K562 (cell line): ENCODE results near the gene SNIP1.

ENCODE experiments used
- ETV6 ChIP-seq, 3 experiments: fragments of 150-350 bp in 1 of 3; sonication (generic) in 1 of 3; formaldehyde crosslinking in 1 of 3; IDR thresholded peaks; 2 replicates each; pipeline versions ENCODE4 v1.6.1 to v1.8.0; 2014 to 2022; ENCODE audit warnings: borderline replicate concordance in 2 of 3, low read depth in 2 of 3, antibody characterized with exemption in 1 of 3, low read length in 1 of 3, mild to moderate bottlenecking in 1 of 3, missing genetic modification reagents in 1 of 3
- FOXJ3 ChIP-seq: sonication (generic); formaldehyde crosslinking; IDR thresholded peaks from 2 replicates; pipeline ENCODE4 v1.4.0; 2020; ENCODE audit warnings: mild to moderate bottlenecking, missing genetic modification reagents
- GABPA ChIP-seq: fragments of 200-800 bp; sonication (Bioruptor generic); conservative IDR thresholded peaks from 2 replicates; pipeline ENCODE4 v1.6.1; 2016; ENCODE audit warnings: low read depth, missing genetic modification characterization, missing compliant biosample characterization
- MYNN ChIP-seq, 2 experiments: sonication (generic); formaldehyde crosslinking in 1 of 2; IDR thresholded peaks; 2 replicates each; pipeline versions ENCODE4 v1.5.0 to v1.6.1; 2016 to 2020; ENCODE audit warnings: antibody characterized with exemption in 1 of 2, missing genetic modification reagents in 1 of 2
- RAD21 ChIP-seq, 2 experiments: fragments of 250-450 bp in 1 of 2; fragments of 450-650 bp in 1 of 2; sonication (Bioruptor Pico) in 1 of 2; formaldehyde crosslinking in 1 of 2; IDR thresholded peaks in 1 of 2; conservative IDR thresholded peaks in 1 of 2; 2 replicates each; pipeline versions ENCODE4 v1.4.0 to v1.8.0; 2020 to 2022; ENCODE audit warnings: mild to moderate bottlenecking in 2 of 2, moderate library complexity in 1 of 2
- SMARCA5 ChIP-seq: fragments of 450-650 bp; IDR thresholded peaks from 2 replicates; pipeline ENCODE4 v1.6.1; 2016
- TCF7L2 ChIP-seq: fragments of 150-350 bp; IDR thresholded peaks from 2 replicates; pipeline ENCODE4 v1.6.1; 2016; ENCODE audit warnings: low read depth, mild to moderate bottlenecking, low read length, moderate library complexity
- TSHZ1 ChIP-seq: fragments of 250-450 bp; sonication (Bioruptor Pico); IDR thresholded peaks from 2 replicates; pipeline ENCODE4 v1.4.0; 2020; ENCODE audit warnings: mild to moderate bottlenecking, moderate library complexity
- USF2 ChIP-seq: sonication (generic); formaldehyde crosslinking; IDR thresholded peaks from 2 replicates; pipeline ENCODE4 v1.5.0; 2020; ENCODE audit warnings: missing genetic modification reagents
- ZC3H11A ChIP-seq: IDR thresholded peaks from 2 replicates; pipeline ENCODE4 v1.6.1; 2012; ENCODE audit warnings: low read depth, low read length, improper control_type of control experiment
- TF ChIP-seq, protein P1 (sequence below): fragments of 250-450 bp; sonication (Bioruptor Pico); IDR thresholded peaks from 2 replicates; pipeline ENCODE4 v1.4.0; 2020; ENCODE audit warnings: borderline replicate concordance
- TF ChIP-seq, protein P2 (sequence below), 3 experiments: IDR thresholded peaks in 2 of 3; conservative IDR thresholded peaks in 1 of 3; 2 replicates each; pipeline ENCODE4 v1.5.1; 2011 to 2012; ENCODE audit warnings: low read length in 3 of 3, mild to moderate bottlenecking in 3 of 3, control low read depth in 2 of 3, improper control_type of control experiment in 1 of 3, inconsistent platforms in 1 of 3, low read depth in 1 of 3, mixed read lengths in 1 of 3, moderate library complexity in 1 of 3; ENCODE audit not compliant: insufficient read depth in 2 of 3
- TF ChIP-seq, protein P3 (sequence below): fragments of 450-650 bp; formaldehyde crosslinking; IDR thresholded peaks from 2 replicates; pipeline ENCODE4 v1.4.0; 2022; ENCODE audit warnings: missing genetic modification characterization

DNA sequence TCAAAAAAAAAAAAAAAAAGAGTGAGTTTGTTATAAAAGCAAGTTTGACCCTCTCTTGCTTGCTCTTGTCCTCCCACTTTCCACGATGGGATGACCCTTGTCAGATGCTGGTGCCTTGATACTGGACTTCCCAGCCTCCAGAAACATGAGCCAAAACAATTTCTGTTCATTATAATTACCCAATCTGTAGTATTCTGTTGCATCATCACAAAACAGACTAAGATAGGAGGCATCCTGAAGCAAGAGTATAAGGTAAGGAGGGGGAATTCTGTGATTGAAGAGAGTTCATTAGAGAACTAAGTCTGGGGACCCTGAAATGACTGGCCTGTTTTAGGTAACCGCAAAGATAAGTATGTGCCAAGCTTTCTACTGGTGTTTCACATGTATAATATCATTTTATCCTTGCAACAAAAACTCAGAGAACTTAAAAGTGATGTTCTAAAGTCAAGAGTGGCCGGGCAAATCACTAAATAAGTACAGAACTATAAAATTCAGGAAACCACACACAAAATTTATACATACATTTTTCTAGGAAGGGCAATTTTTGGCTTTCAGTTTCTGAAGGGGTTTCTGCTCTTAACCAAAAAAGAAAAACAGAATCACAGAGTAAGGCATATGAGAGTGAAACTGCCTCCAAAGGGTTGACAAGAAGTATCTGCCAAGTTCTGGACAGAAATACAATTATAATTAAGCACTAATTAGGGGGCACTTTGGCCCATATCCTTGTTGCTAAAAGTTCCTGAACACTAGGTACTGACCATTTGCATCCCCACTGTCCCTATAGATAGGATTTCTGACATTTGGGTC lies 16.6 kb upstream of the SNIP1 start:
- TF ChIP-seq TCF7L2 = no peak
- TF ChIP-seq, protein P1, sequence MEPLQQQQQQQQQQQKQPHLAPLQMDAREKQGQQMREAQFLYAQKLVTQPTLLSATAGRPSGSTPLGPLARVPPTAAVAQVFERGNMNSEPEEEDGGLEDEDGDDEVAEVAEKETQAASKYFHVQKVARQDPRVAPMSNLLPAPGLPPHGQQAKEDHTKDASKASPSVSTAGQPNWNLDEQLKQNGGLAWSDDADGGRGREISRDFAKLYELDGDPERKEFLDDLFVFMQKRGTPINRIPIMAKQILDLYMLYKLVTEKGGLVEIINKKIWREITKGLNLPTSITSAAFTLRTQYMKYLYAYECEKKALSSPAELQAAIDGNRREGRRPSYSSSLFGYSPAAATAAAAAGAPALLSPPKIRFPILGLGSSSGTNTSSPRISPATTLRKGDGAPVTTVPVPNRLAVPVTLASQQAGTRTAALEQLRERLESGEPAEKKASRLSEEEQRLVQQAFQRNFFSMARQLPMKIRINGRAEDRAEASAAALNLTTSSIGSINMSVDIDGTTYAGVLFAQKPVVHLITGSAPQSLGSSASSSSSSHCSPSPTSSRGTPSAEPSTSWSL (CRISPR knock-in tag) = no peak
- TF ChIP-seq ETV6 (IDR thresholded peaks at IDR 0.05; ENCODE audit: borderline replicate concordance in 1 of 2, low read depth in 2 of 2, low read length in 1 of 2) = no peak
- TF ChIP-seq ETV6 (CRISPR knock-in tag; IDR thresholded peaks at IDR 0.05; ENCODE audit: borderline replicate concordance) = no peak
- TF ChIP-seq MYNN (IDR thresholded peaks at IDR 0.05) = no peak
- no peak for TF ChIP-seq MYNN (CRISPR knock-in tag; IDR thresholded peaks at IDR 0.05)
- TF ChIP-seq, protein P2, sequence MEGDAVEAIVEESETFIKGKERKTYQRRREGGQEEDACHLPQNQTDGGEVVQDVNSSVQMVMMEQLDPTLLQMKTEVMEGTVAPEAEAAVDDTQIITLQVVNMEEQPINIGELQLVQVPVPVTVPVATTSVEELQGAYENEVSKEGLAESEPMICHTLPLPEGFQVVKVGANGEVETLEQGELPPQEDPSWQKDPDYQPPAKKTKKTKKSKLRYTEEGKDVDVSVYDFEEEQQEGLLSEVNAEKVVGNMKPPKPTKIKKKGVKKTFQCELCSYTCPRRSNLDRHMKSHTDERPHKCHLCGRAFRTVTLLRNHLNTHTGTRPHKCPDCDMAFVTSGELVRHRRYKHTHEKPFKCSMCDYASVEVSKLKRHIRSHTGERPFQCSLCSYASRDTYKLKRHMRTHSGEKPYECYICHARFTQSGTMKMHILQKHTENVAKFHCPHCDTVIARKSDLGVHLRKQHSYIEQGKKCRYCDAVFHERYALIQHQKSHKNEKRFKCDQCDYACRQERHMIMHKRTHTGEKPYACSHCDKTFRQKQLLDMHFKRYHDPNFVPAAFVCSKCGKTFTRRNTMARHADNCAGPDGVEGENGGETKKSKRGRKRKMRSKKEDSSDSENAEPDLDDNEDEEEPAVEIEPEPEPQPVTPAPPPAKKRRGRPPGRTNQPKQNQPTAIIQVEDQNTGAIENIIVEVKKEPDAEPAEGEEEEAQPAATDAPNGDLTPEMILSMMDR (IDR thresholded peaks at IDR 0.05 in 2 of 3, conservative IDR thresholded peaks at IDR 0.05 in 1 of 3; ENCODE audit: insufficient read depth in 2 of 3, low read depth in 1 of 3, low read length in 3 of 3) = no peak
- TF ChIP-seq SMARCA5 = no peak
- TF ChIP-seq TSHZ1 = no peak
- TF ChIP-seq, protein P3, sequence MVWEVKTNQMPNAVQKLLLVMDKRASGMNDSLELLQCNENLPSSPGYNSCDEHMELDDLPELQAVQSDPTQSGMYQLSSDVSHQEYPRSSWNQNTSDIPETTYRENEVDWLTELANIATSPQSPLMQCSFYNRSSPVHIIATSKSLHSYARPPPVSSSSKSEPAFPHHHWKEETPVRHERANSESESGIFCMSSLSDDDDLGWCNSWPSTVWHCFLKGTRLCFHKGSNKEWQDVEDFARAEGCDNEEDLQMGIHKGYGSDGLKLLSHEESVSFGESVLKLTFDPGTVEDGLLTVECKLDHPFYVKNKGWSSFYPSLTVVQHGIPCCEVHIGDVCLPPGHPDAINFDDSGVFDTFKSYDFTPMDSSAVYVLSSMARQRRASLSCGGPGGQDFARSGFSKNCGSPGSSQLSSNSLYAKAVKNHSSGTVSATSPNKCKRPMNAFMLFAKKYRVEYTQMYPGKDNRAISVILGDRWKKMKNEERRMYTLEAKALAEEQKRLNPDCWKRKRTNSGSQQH (CRISPR knock-in tag) = no peak
- no peak for TF ChIP-seq RAD21 (CRISPR knock-in tag; conservative IDR thresholded peaks at IDR 0.05 in 1 of 2, IDR thresholded peaks at IDR 0.05 in 1 of 2)
- TF ChIP-seq FOXJ3 (CRISPR knock-in tag) = no peak
- TF ChIP-seq USF2 (CRISPR knock-in tag) = no peak
- no peak for TF ChIP-seq GABPA
- no peak for TF ChIP-seq ZC3H11A
